ENCODE results near the gene HIVEP1.

Gene HIVEP1

GRCh38 chr6:12110523-12111362 lies 98.6 kb downstream of the HIVEP1 start:
- H3K27ac ChIP-seq: no peak overlapping the region
- TF ChIP-seq CTCF (conservative IDR thresholded peaks at IDR 0.05): no peak
- no peak for TF ChIP-seq ZFX (IDR thresholded peaks at IDR 0.05)

- H3K27ac ChIP-seq: no peak overlapping the region
- TF ChIP-seq CTCF (conservative IDR thresholded peaks at IDR 0.05) (no peak), ZFX (IDR thresholded peaks at IDR 0.05) (no peak)
Measured at GRCh38 chr6:12111363-12111670, 99.2 kb downstream of the HIVEP1 start.

- TF ChIP-seq ZFX (IDR thresholded peaks at IDR 0.05) (no peak), CTCF (conservative IDR thresholded peaks at IDR 0.05) (no peak)
- no peak overlapping the region for H3K27ac ChIP-seq
Measured at GRCh38 chr6:12112540-12113189, 100.6 kb downstream of the HIVEP1 start.

GRCh38 chr6:12113190-12113577 lies 101.1 kb downstream of the HIVEP1 start:
- H3K27ac ChIP-seq: no peak overlapping the region
- TF ChIP-seq ZFX (IDR thresholded peaks at IDR 0.05) (no peak), CTCF (conservative IDR thresholded peaks at IDR 0.05) (no peak)

GRCh38 chr6:12114055-12114503 lies 102.0 kb downstream of the HIVEP1 start:
- H3K27ac ChIP-seq: no peak overlapping the region
- TF ChIP-seq CTCF (conservative IDR thresholded peaks at IDR 0.05) (no peak), ZFX (IDR thresholded peaks at IDR 0.05) (no peak)

- TF ChIP-seq ZFX (IDR thresholded peaks at IDR 0.05) (no peak), CTCF (conservative IDR thresholded peaks at IDR 0.05) (no peak)
- H3K27ac ChIP-seq: no peak overlapping the region
Measured at GRCh38 chr6:12115001-12115400, 102.9 kb downstream of the HIVEP1 start.

- no peak for TF ChIP-seq CTCF (conservative IDR thresholded peaks at IDR 0.05)
- TF ChIP-seq ZFX (IDR thresholded peaks at IDR 0.05): no peak
- no peak overlapping the region for H3K27ac ChIP-seq
Measured at GRCh38 chr6:12115492-12115891, 103.4 kb downstream of the HIVEP1 start.
